ENCODE data around the gene RASSF4. TPM values are rescaled to one million over a fixed set of nuclear protein-coding genes. Genes with fewer than 3 reads are reported as not detected.
A peak's percentile ranks its signal among the peaks of the same experiment; 100 is the strongest.

Gene RASSF4
- 10 to 100 TPM; 48.9 to 71.5 TPM for total RNA-seq
- long read RNA-seq, transcript RASSF4-201 (11 exons, 3,641 nt), result major isoform, 35 of 88 reads
- long read RNA-seq, partial matches to known transcripts, result 16 of 88 reads
- long read RNA-seq, other reads (novel, unspliced or antisense), result 37 of 88 reads

GRCh38 chr10:44959247-44960087 lies at the start of gene RASSF4:
TSS of gene RASSF4 (plus strand) at chr10:44959802. CDS start at chr10:44970203, 10,401 bp downstream.
- ATAC-seq (peak; percentile 94 to 95), DNase-seq (peak; percentile 94)
- intact Hi-C loops (cut with DNase I), result no loop called here

- DNase-seq (no peak), ATAC-seq (no peak)
- intact Hi-C loops (cut with DNase I), result no loop called here
Measured at GRCh38 chr10:44909910-44910309, 49.7 kb upstream of the RASSF4 start.

- no peak for ATAC-seq
- DNase-seq, result no peak
- intact Hi-C loops (cut with DNase I), result no loop called here
Measured at GRCh38 chr10:44910602-44911001, 49.0 kb upstream of the RASSF4 start.

GRCh38 chr10:44911081-44911540 lies 48.5 kb upstream of the RASSF4 start, which contains the start of gene TMEM72:
TSS of gene TMEM72 (plus strand) at chr10:44911337. CDS start at chr10:44911513, 176 bp downstream.
- DNase-seq (no peak), ATAC-seq (peak; percentile 68 to 78)
- intact Hi-C loops (cut with DNase I), result no loop called here

GRCh38 chr10:44911951-44912350 lies 47.7 kb upstream of the RASSF4 start:
- ATAC-seq, result no peak
- no peak for DNase-seq
- intact Hi-C loops (cut with DNase I), result no loop called here

- intact Hi-C loops (cut with DNase I), result no loop called here
- no peak for ATAC-seq
- no peak for DNase-seq
Measured at GRCh38 chr10:44913350-44914081, 46.1 kb upstream of the RASSF4 start.

GRCh38 chr10:44914891-44915290 lies 44.7 kb upstream of the RASSF4 start:
- intact Hi-C loops (cut with DNase I), result no loop called here
- DNase-seq (no peak), ATAC-seq (no peak)

- intact Hi-C loops (cut with DNase I), result no loop called here
- DNase-seq (no peak), ATAC-seq (no peak)
Measured at GRCh38 chr10:44916429-44916828, 43.2 kb upstream of the RASSF4 start.

GRCh38 chr10:44917848-44918247 lies 41.8 kb upstream of the RASSF4 start:
- ATAC-seq, result no peak
- DNase-seq, result no peak
- intact Hi-C loops (cut with DNase I), result no loop called here

GRCh38 chr10:44920252-44920651 lies 39.4 kb upstream of the RASSF4 start:
- intact Hi-C loops (cut with DNase I), result no loop called here
- no peak for DNase-seq

GRCh38 chr10:44921061-44921460 lies 38.5 kb upstream of the RASSF4 start:
- intact Hi-C loops (cut with DNase I), result no loop called here
- DNase-seq, result no peak

More at GRCh38 chr10:44920252-44920651, 39.4 kb upstream of the RASSF4 start:
- ATAC-seq, result no peak

GRCh38 chr10:44921506-44921905 lies 38.1 kb upstream of the RASSF4 start:
- intact Hi-C loops (cut with DNase I), result no loop called here
- ATAC-seq, result no peak
- no peak for DNase-seq

More at GRCh38 chr10:44921061-44921460, 38.5 kb upstream of the RASSF4 start:
- ATAC-seq, result no peak

GRCh38 chr10:44922021-44922420 lies 37.6 kb upstream of the RASSF4 start:
- DNase-seq (no peak), ATAC-seq (no peak)
- intact Hi-C loops (cut with DNase I), result no loop called here

- intact Hi-C loops (cut with DNase I), result no loop called here
- ATAC-seq (no peak), DNase-seq (no peak)
Measured at GRCh38 chr10:44922796-44923545, 36.6 kb upstream of the RASSF4 start.

- no peak for ATAC-seq
- intact Hi-C loops (cut with DNase I), result no loop called here
Measured at GRCh38 chr10:44923611-44924010, 36.0 kb upstream of the RASSF4 start.

GRCh38 chr10:44924261-44925040 lies 35.2 kb upstream of the RASSF4 start:
- no peak for DNase-seq
- ATAC-seq, result no peak
- intact Hi-C loops (cut with DNase I), result no loop called here

More at GRCh38 chr10:44923611-44924010, 36.0 kb upstream of the RASSF4 start:
- no peak for DNase-seq

GRCh38 chr10:44925224-44925623 lies 34.4 kb upstream of the RASSF4 start:
- DNase-seq, result no peak
- no peak for ATAC-seq
- intact Hi-C loops (cut with DNase I), result no loop called here

Measured in left cardiac atrium (tissue), 4 donors.